Progenitor cell of endocrine pancreas (in vitro differentiated cells): ENCODE results near the gene DNM3. TPM values are rescaled to one million over a fixed set of nuclear protein-coding genes. Genes with fewer than 3 reads are reported as not detected.

ENCODE experiments used
- DNase-seq: peaks from one replicate; pipeline ENCODE4 v3.0.0; 2021; ENCODE audit warnings: low spot score; ENCODE audit not compliant: unreplicated experiment
- H3K27ac Mint-ChIP-seq: 2 replicates; pipeline ENCODE4 v1.8.0; 2021; ENCODE audit warnings: mild to moderate bottlenecking, moderate library complexity, mixed read lengths
- H3K27me3 Mint-ChIP-seq: 2 replicates; pipeline ENCODE4 v1.8.0; 2021; ENCODE audit warnings: mixed read lengths
- H3K36me3 Mint-ChIP-seq: 2 replicates; pipeline ENCODE4 v1.8.0; 2022; ENCODE audit warnings: mixed read lengths; ENCODE audit not compliant: insufficient read depth
- H3K4me1 Mint-ChIP-seq: 2 replicates; pipeline ENCODE4 v1.8.0; 2021; ENCODE audit warnings: low read depth, mixed read lengths
- H3K4me3 Mint-ChIP-seq: 2 replicates; pipeline ENCODE4 v1.8.0; 2021; ENCODE audit warnings: low read depth, mild to moderate bottlenecking, moderate library complexity, mixed read lengths
- H3K9me3 Mint-ChIP-seq: 2 replicates; pipeline ENCODE4 v1.8.0; 2021; ENCODE audit warnings: low read depth, mixed read lengths
- CTCF ChIP-seq: fragments of 200-600 bp; sonication (generic); IDR thresholded peaks from one replicate; pipeline ENCODE4 v1.5.0; 2021; ENCODE audit warnings: antibody characterized with exemption, mild to moderate bottlenecking; ENCODE audit not compliant: unreplicated experiment
- total RNA-seq: library from RNA; stranded (reverse); gene quantifications from 2 replicates; pipeline ENCODE4 v1.2.1, GENCODE V29; 2021

The DNM3 gene
- total RNA-seq, 1 donor from 2014 or later, result 0.48 TPM

GRCh38 chr1:171868217-171868803 is 27.0 kb downstream of the DNM3 start:
- no peak for TF ChIP-seq CTCF
- no peak overlapping the region for H3K27ac Mint-ChIP-seq

GRCh38 chr1:171869097-171869496 is 27.8 kb downstream of the DNM3 start:
- Mint-ChIP-seq H3K27me3 (no peaks in the 10 kb centered on the region), H3K36me3 (no peaks in the 10 kb centered on the region), H3K9me3 (no peaks in the 10 kb centered on the region), H3K4me1 (no peaks in the 10 kb centered on the region), H3K4me3 (no peak overlapping the region), H3K27ac (no peak overlapping the region)
- TF ChIP-seq CTCF, result no peak
- no peak for DNase-seq

More at GRCh38 chr1:171868217-171868803, 27.0 kb downstream of the DNM3 start:
- DNase-seq, result no peak
- Mint-ChIP-seq H3K4me1 (no peaks in the 10 kb centered on the region), H3K9me3 (no peaks in the 10 kb centered on the region), H3K27me3 (no peaks in the 10 kb centered on the region), H3K36me3 (no peaks in the 10 kb centered on the region), H3K4me3 (no peak overlapping the region)

GRCh38 chr1:171871848-171872247 is 30.6 kb downstream of the DNM3 start:
- H3K27ac Mint-ChIP-seq, result no peak overlapping the region
- H3K4me3 Mint-ChIP-seq, result no peak overlapping the region
- no peak for DNase-seq
- H3K4me1 Mint-ChIP-seq, result no peaks in the 10 kb centered on the region
- H3K36me3 Mint-ChIP-seq, result no peaks in the 10 kb centered on the region
- no peaks in the 10 kb centered on the region for H3K27me3 Mint-ChIP-seq
- no peaks in the 10 kb centered on the region for H3K9me3 Mint-ChIP-seq
- no peak for TF ChIP-seq CTCF

- DNase-seq, result no peak
- Mint-ChIP-seq H3K4me3 (no peak overlapping the region), H3K27me3 (no peaks in the 10 kb centered on the region), H3K27ac (no peak overlapping the region), H3K36me3 (no peaks in the 10 kb centered on the region), H3K9me3 (no peaks in the 10 kb centered on the region), H3K4me1 (no peaks in the 10 kb centered on the region)
- TF ChIP-seq CTCF, result no peak
Observed at GRCh38 chr1:171872430-171872829, 31.1 kb downstream of the DNM3 start.

- no peak for DNase-seq
- H3K4me1 Mint-ChIP-seq, result no peaks in the 10 kb centered on the region
- no peak overlapping the region for H3K27ac Mint-ChIP-seq
- H3K36me3 Mint-ChIP-seq, result no peaks in the 10 kb centered on the region
- no peaks in the 10 kb centered on the region for H3K9me3 Mint-ChIP-seq
- H3K27me3 Mint-ChIP-seq, result no peaks in the 10 kb centered on the region
- no peak overlapping the region for H3K4me3 Mint-ChIP-seq
- no peak for TF ChIP-seq CTCF
Observed at GRCh38 chr1:171873664-171874063, 32.4 kb downstream of the DNM3 start.
